OCI-LY1 (cell line): Measurements from ENCODE around the gene SLC26A11.

Source experiments
- H2AFZ ChIP-seq: fragments of 200-600 bp; sonication (generic), shearing (Covaris generic); 2 replicates; pipeline ENCODE4 v1.6.0; 2014; ENCODE audit warnings: antibody characterized with exemption, mild to moderate bottlenecking, low read length
- H3F3A ChIP-seq: fragments of 200-600 bp; sonication (generic), shearing (Covaris generic); 2 replicates; pipeline ENCODE4 v1.6.0; 2014; ENCODE audit warnings: mild to moderate bottlenecking, antibody characterized with exemption, low read length, moderate library complexity; ENCODE audit not compliant: insufficient read depth
- H3K27ac ChIP-seq: fragments of 200-600 bp; sonication (generic); 2 replicates; pipeline ENCODE4 v1.5.1; 2014; ENCODE audit warnings: low read length, mixed run types, mild to moderate bottlenecking, low read depth; ENCODE audit not compliant: poor library complexity, severe bottlenecking
- H3K27me3 ChIP-seq: fragments of 200-600 bp; sonication (generic); 2 replicates; pipeline ENCODE4 v1.6.0; 2014; ENCODE audit warnings: antibody characterized with exemption, mild to moderate bottlenecking, low read length, moderate library complexity; ENCODE audit not compliant: insufficient read depth
- H3K36me3 ChIP-seq: fragments of 200-600 bp; sonication (generic); 2 replicates; pipeline ENCODE4 v1.6.1; 2014; ENCODE audit warnings: mild to moderate bottlenecking, antibody characterized with exemption, low read length, moderate library complexity, mixed read lengths; ENCODE audit not compliant: insufficient read depth
- H3K4me1 ChIP-seq: fragments of 200-600 bp; sonication (generic); 2 replicates; pipeline ENCODE4 v1.5.1; 2014; ENCODE audit warnings: mild to moderate bottlenecking, low read length, moderate library complexity; ENCODE audit not compliant: insufficient read depth, severe bottlenecking
- H3K4me2 ChIP-seq: fragments of 200-600 bp; sonication (generic), shearing (Covaris generic); 2 replicates; pipeline ENCODE4 v1.6.1; 2014; ENCODE audit warnings: low read length
- H3K4me3 ChIP-seq: fragments of 200-600 bp; sonication (generic); 2 replicates; pipeline ENCODE4 v1.5.1; 2014; ENCODE audit warnings: low read length, low read depth, mild to moderate bottlenecking, mixed read lengths; ENCODE audit not compliant: poor library complexity, severe bottlenecking
- H3K79me2 ChIP-seq: fragments of 200-600 bp; shearing (Covaris generic); 2 replicates; pipeline ENCODE4 v1.6.1; 2016; ENCODE audit warnings: mixed run types, low read length, mixed read lengths; ENCODE audit not compliant: insufficient read depth
- H3K9ac ChIP-seq: fragments of 200-600 bp; sonication (generic), shearing (Covaris generic); 2 replicates; pipeline ENCODE4 v1.6.1; 2014; ENCODE audit warnings: mild to moderate bottlenecking, low read length, mixed read lengths
- H3K9me2 ChIP-seq: fragments of 200-600 bp; sonication (generic), shearing (Covaris generic); 2 replicates; pipeline ENCODE4 v1.6.1; 2014; ENCODE audit warnings: low read depth, mild to moderate bottlenecking, low read length, mixed read lengths
- H3K9me3 ChIP-seq: fragments of 200-600 bp; shearing (Covaris generic); 2 replicates; pipeline ENCODE4 v1.6.1; 2014; ENCODE audit warnings: low read length, mixed read lengths
- H4K20me1 ChIP-seq: fragments of 200-600 bp; sonication (generic), shearing (Covaris generic); 2 replicates; pipeline ENCODE4 v1.6.0; 2016; ENCODE audit warnings: mild to moderate bottlenecking, low read length; ENCODE audit not compliant: insufficient read depth
- EZH2 ChIP-seq: fragments of 200-600 bp; sonication (generic), shearing (Covaris generic); IDR thresholded peaks from 2 replicates; pipeline ENCODE4 v1.8.0; 2017; ENCODE audit warnings: borderline replicate concordance, mixed run types, mild to moderate bottlenecking, antibody characterized with exemption, low read length, moderate library complexity, mixed read lengths
- TF ChIP-seq, protein P1 (sequence below): fragments of 200-600 bp; sonication (generic), shearing (Covaris generic); IDR thresholded peaks from 2 replicates; pipeline ENCODE4 v1.5.1; 2017; ENCODE audit warnings: mild to moderate bottlenecking, antibody characterized with exemption, low read length, moderate library complexity, mixed read lengths

The SLC26A11 gene

DNA sequence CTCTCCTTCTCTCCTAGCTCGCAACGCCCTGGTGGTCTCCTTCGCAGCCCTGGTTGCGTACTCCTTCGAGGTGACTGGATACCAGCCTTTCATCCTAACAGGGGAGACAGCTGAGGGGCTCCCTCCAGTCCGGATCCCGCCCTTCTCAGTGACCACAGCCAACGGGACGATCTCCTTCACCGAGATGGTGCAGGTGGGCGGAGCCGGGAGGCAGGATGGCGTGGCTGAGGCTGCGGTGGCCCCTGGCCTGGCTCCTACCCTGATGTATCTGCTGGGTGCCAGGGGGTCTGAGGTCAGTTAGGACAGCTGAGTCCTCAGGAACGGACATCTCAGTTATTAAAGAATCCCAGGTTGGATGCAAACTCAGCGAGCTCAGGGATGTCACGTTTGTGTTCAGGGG is 16.7 kb downstream of the SLC26A11 start:
- Histone ChIP-seq H3K9me2 (no peaks in the 10 kb centered on the region), H4K20me1 (no peaks in the 10 kb centered on the region), H3K27ac (no peak overlapping the region), H3K4me1 (no peaks in the 10 kb centered on the region), H3K36me3 (no peaks in the 10 kb centered on the region; the same call in 1 of the 2 replicates), H3K9ac (no peak overlapping the region), H3K79me2 (no peaks in the 10 kb centered on the region), H3K4me3 (no peak overlapping the region), H2AFZ (no peak overlapping the region), H3K4me2 (no peak overlapping the region), H3K9me3 (peaks cover 9% of the 10 kb centered on the region), H3F3A (no peaks in the 10 kb centered on the region), H3K27me3 (peaks cover 4% of the 10 kb centered on the region; the same call in 1 of the 2 replicates)
- TF ChIP-seq, protein P1, sequence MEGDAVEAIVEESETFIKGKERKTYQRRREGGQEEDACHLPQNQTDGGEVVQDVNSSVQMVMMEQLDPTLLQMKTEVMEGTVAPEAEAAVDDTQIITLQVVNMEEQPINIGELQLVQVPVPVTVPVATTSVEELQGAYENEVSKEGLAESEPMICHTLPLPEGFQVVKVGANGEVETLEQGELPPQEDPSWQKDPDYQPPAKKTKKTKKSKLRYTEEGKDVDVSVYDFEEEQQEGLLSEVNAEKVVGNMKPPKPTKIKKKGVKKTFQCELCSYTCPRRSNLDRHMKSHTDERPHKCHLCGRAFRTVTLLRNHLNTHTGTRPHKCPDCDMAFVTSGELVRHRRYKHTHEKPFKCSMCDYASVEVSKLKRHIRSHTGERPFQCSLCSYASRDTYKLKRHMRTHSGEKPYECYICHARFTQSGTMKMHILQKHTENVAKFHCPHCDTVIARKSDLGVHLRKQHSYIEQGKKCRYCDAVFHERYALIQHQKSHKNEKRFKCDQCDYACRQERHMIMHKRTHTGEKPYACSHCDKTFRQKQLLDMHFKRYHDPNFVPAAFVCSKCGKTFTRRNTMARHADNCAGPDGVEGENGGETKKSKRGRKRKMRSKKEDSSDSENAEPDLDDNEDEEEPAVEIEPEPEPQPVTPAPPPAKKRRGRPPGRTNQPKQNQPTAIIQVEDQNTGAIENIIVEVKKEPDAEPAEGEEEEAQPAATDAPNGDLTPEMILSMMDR, result no peak
- TF ChIP-seq EZH2, result no peak

DNA sequence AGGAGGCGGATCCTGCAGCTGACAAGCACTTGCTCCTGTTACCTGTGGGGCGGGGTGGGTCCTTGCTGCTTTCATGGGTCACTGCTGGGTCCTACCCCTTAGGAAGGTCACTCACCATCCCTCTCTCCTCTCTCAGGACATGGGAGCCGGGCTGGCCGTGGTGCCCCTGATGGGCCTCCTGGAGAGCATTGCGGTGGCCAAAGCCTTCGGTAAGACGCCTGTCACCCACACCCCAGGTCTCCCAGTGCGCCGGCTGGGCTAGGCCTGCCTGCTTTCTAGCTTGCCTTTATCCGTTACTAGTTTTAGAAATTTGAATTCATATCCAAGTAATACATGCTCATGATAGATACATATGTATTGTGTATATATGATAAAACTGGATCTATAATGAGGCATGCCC is 17.2 kb downstream of the SLC26A11 start:
- H3K4me3 ChIP-seq, result no peak overlapping the region
- H3K4me2 ChIP-seq, result no peak overlapping the region
- peaks cover 4% of the 10 kb centered on the region; the same call in 1 of the 2 replicates for H3K27me3 ChIP-seq
- no peak overlapping the region for H2AFZ ChIP-seq
- no peaks in the 10 kb centered on the region for H3K4me1 ChIP-seq
- TF ChIP-seq, protein P1, result no peak
- TF ChIP-seq EZH2, result no peak
- H3K27ac ChIP-seq, result no peak overlapping the region
- no peaks in the 10 kb centered on the region for H3K9me2 ChIP-seq
- no peaks in the 10 kb centered on the region for H3F3A ChIP-seq
- peaks cover 9% of the 10 kb centered on the region for H3K9me3 ChIP-seq
- H3K79me2 ChIP-seq, result no peaks in the 10 kb centered on the region
- H4K20me1 ChIP-seq, result no peaks in the 10 kb centered on the region
- no peak overlapping the region for H3K9ac ChIP-seq
- H3K36me3 ChIP-seq, result no peaks in the 10 kb centered on the region; the same call in 1 of the 2 replicates

DNA sequence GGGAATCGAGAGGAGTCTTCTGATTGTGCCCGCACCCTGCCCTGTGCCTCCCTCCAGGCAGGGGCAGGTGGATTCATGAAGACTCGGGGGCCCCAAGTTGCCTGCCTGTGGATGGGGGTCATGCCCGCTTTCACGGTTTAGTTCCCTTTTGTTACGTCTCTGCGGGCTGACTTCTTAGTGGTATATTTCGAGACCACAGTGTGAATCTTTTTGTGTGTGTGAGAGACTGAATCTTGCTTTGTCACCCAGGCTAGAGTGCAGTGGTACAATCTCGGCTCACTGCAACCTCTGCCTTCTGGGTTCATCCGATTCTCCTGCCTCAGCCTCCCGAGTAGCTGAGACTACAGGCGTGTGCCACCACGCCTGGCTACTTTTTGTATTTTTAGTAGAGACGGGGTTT is 22.3 kb downstream of the SLC26A11 start:
- Histone ChIP-seq H3K4me3 (no peak overlapping the region), H3K9me3 (no peaks in the 10 kb centered on the region), H3K4me1 (no peaks in the 10 kb centered on the region), H2AFZ (no peak overlapping the region), H3F3A (no peaks in the 10 kb centered on the region), H3K36me3 (no peaks in the 10 kb centered on the region), H3K27me3 (peaks cover 14% of the 10 kb centered on the region; the same call in 1 of the 2 replicates), H3K79me2 (no peaks in the 10 kb centered on the region), H3K9ac (no peak overlapping the region), H3K27ac (no peak overlapping the region), H4K20me1 (no peaks in the 10 kb centered on the region), H3K9me2 (no peaks in the 10 kb centered on the region), H3K4me2 (no peak overlapping the region)
- TF ChIP-seq, protein P1, result no peak
- no peak for TF ChIP-seq EZH2
